PC-9 (cell line): ENCODE results near the gene KIF26B.

Source experiments
- EZH2 ChIP-seq: fragments of 200-600 bp; sonication (generic); IDR thresholded peaks from 2 replicates; pipeline ENCODE4 v1.8.0; 2017; ENCODE audit warnings: antibody characterized with exemption, low read depth
- TF ChIP-seq, protein P1 (sequence below): fragments of 200-600 bp; sonication (generic); conservative IDR thresholded peaks from 2 replicates; pipeline ENCODE4 v1.6.1; 2017; ENCODE audit warnings: mixed run types, antibody characterized with exemption, mild to moderate bottlenecking, moderate library complexity

DNA sequence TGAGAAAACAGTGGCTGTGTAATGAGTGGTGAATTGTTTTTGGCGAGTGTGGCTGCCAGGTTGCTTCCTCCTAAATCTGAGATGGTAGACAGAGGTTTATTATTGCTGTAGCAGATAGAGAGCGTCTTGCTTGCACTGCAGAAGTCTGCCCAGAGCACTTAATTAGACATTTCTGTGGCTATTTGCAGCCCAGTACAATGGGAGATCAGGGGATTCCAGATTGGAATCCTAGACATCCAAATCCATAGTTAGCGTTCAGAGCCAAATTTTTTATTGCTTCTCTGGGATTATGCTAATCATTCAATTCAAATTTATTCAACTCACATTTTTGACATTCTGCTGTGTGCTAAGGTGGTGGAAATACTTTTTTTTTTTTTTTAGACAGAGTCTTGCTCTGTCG, 30.0 kb downstream of the KIF26B start:
- TF ChIP-seq, protein P1, sequence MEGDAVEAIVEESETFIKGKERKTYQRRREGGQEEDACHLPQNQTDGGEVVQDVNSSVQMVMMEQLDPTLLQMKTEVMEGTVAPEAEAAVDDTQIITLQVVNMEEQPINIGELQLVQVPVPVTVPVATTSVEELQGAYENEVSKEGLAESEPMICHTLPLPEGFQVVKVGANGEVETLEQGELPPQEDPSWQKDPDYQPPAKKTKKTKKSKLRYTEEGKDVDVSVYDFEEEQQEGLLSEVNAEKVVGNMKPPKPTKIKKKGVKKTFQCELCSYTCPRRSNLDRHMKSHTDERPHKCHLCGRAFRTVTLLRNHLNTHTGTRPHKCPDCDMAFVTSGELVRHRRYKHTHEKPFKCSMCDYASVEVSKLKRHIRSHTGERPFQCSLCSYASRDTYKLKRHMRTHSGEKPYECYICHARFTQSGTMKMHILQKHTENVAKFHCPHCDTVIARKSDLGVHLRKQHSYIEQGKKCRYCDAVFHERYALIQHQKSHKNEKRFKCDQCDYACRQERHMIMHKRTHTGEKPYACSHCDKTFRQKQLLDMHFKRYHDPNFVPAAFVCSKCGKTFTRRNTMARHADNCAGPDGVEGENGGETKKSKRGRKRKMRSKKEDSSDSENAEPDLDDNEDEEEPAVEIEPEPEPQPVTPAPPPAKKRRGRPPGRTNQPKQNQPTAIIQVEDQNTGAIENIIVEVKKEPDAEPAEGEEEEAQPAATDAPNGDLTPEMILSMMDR: no peak
- TF ChIP-seq EZH2: no peak
